Gastrocnemius medialis (tissue), 4 donors: Measurements from ENCODE around the gene EIF3J. TPM values are rescaled to one million over a fixed set of nuclear protein-coding genes. Genes with fewer than 3 reads are reported as not detected.

Experiments
- ATAC-seq, 2 donors: fragments of 150-250 bp; one replicate each; pipeline ENCODE4 v1.9.1; 2016
- DNase-seq, 2 donors: peaks; one replicate each; pipeline ENCODE4 v3.0.0-alpha.2; 2019
- H3K27ac ChIP-seq, 4 donors: fragments of 200-600 bp; sonication (generic); 1 replicate in 1 of 4; 2 replicates in 3 of 4; pipeline ENCODE4 v1.5.1; 2016 to 2018; ENCODE audit warnings: mild to moderate bottlenecking in 2 of 4, moderate library complexity in 1 of 4
- H3K27me3 ChIP-seq, 3 donors: fragments of 200-600 bp; sonication (generic) in 2 of 3; 1 replicate in 1 of 3; 2 replicates in 2 of 3; pipeline versions ENCODE4 v1.5.1 to v1.6.0; 2016 to 2019; ENCODE audit warnings: mild to moderate bottlenecking in 1 of 3, moderate library complexity in 1 of 3
- H3K36me3 ChIP-seq, 2 donors: fragments of 200-600 bp; sonication (generic) in 1 of 2; one replicate each; pipeline ENCODE4 v1.5.1; 2017 to 2018
- H3K4me1 ChIP-seq, 2 donors: fragments of 200-600 bp; sonication (generic) in 1 of 2; one replicate each; pipeline ENCODE4 v1.5.1; 2016 to 2017; ENCODE audit warnings: mild to moderate bottlenecking in 2 of 2
- H3K4me3 ChIP-seq, 4 donors: fragments of 200-600 bp; sonication (generic) in 3 of 4; 1 replicate in 1 of 4; 2 replicates in 3 of 4; pipeline ENCODE4 v1.5.1; 2016 to 2019; ENCODE audit warnings: mild to moderate bottlenecking in 2 of 4
- H3K9me3 ChIP-seq, 3 donors: fragments of 200-600 bp; sonication (generic) in 2 of 3; 1 replicate in 1 of 3; 2 replicates in 2 of 3; pipeline ENCODE4 v1.5.1; 2016 to 2019
- POLR2A ChIP-seq, 2 donors: fragments of 450-650 bp; IDR thresholded peaks; one replicate each; pipeline ENCODE4 v1.6.1; 2017; ENCODE audit warnings: antibody characterized with exemption in 2 of 2, mild to moderate bottlenecking in 2 of 2, moderate library complexity in 2 of 2
- in situ Hi-C, 4 donors: fragments of 200-750 bp; cut with MboI; loops; one replicate each; pipeline versions ENCODE4 v1.15.0 to v1.8.0; 2017; ENCODE audit warnings: low sequenced_read_pairs in 4 of 4
- intact Hi-C: fragments of 100-400 bp; cut with DNase I; formaldehyde crosslinking; loops from one replicate; pipeline ENCODE4 v1.15.1; 2023; ENCODE audit warnings: low total_unique reads
- total RNA-seq, 4 donors: library from RNA; depleted of rRNA; stranded (reverse); fragments of >200 nt; gene quantifications; one replicate each; pipeline versions ENCODE4 v1.1.0 to v1.2.3, GENCODE V29; 2016
- TF ChIP-seq, protein P1 (sequence below), 5 experiments: fragments of 450-650 bp in 3 of 5; fragments of 200-600 bp in 2 of 5; sonication (generic) in 2 of 5; IDR thresholded peaks in 4 of 5; conservative IDR thresholded peaks in 1 of 5; 1 replicate in 4 of 5; 2 replicates in 1 of 5; pipeline ENCODE4 v1.5.1; 2016 to 2019; ENCODE audit warnings: antibody characterized with exemption in 5 of 5, mild to moderate bottlenecking in 3 of 5, moderate library complexity in 3 of 5

Gene EIF3J
- total RNA-seq, 4 donors from 2014 or later = 79.2 to 122 (median 103) TPM

DNA sequence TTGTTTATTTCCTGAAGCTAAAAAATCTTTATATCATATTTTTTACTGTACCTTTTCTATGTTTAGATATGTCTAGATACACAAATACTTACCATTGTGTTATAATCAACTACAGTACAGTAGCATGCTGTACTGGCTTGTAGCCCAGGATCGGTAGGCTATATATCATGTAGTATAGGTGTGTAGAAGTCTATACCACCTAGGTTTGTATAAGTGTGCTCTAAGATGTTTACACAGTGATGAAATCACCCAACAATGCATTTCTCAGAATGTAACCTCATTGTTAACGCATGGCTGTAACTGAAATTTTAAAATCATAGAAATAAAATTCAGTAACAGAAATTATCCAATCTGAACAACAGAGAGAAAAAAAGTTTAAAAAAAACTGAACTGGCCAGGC is 43.2 kb downstream of the EIF3J start:
- Histone ChIP-seq H3K4me3 (no peak overlapping the region), H3K9me3 (no peaks in the 10 kb centered on the region), H3K27ac (no peak overlapping the region), H3K27me3 (no peaks in the 10 kb centered on the region), H3K4me1 (no peaks in the 10 kb centered on the region), H3K36me3 (peaks cover 0 to 48% of the 10 kb centered on the region in 2 donors)
- intact Hi-C loops = no loop called here
- DNase-seq (no peak), ATAC-seq (no peak)
- TF ChIP-seq, protein P1, sequence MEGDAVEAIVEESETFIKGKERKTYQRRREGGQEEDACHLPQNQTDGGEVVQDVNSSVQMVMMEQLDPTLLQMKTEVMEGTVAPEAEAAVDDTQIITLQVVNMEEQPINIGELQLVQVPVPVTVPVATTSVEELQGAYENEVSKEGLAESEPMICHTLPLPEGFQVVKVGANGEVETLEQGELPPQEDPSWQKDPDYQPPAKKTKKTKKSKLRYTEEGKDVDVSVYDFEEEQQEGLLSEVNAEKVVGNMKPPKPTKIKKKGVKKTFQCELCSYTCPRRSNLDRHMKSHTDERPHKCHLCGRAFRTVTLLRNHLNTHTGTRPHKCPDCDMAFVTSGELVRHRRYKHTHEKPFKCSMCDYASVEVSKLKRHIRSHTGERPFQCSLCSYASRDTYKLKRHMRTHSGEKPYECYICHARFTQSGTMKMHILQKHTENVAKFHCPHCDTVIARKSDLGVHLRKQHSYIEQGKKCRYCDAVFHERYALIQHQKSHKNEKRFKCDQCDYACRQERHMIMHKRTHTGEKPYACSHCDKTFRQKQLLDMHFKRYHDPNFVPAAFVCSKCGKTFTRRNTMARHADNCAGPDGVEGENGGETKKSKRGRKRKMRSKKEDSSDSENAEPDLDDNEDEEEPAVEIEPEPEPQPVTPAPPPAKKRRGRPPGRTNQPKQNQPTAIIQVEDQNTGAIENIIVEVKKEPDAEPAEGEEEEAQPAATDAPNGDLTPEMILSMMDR (IDR thresholded peaks at IDR 0.05 in 4 of 5, conservative IDR thresholded peaks at IDR 0.05 in 1 of 5) = no peak
- no peak for TF ChIP-seq POLR2A (IDR thresholded peaks at IDR 0.05)
- in situ Hi-C loops = loop anchor here in 3 of 4 donors (25.0 kb wide), 1 partner anchor 157 kb away; the partner anchor contains the start of gene TRIM69 (in 3 of the 3)

DNA sequence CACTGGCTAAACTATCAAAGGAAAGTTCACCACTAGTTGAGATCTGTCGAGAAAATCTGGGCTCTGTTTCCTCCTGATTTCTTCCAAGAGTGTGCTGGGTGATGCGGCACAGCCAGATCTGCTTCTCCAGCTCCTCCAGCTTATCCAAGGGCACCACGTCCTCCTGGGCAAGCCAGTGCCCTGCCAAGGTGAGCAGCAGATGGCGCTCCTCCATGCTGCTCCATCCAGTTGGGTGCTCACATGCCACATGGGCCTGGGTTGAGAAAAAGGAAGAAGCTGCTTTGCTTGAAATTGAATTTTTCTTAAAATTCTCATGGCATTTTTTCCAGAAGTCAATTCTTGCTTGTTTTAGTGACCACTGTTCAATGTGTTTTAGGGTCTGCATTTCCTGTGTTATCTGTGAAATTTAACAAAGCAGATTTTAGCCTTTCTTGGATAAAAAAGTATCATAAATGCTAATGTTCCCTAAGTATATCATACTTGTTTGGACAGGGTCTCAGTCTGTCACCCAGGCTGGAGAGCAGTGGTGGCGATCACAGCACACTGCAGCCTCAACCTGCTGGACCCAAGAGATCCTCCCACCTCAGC is 47.3 kb downstream of the EIF3J start:
- no peaks in the 10 kb centered on the region for H3K9me3 ChIP-seq
- no peaks in the 10 kb centered on the region for H3K27me3 ChIP-seq
- peak in 1 of 2 donors; percentile 28 for DNase-seq
- H3K4me3 ChIP-seq = no peak overlapping the region
- no peaks in the 10 kb centered on the region for H3K4me1 ChIP-seq
- TF ChIP-seq, protein P1 (IDR thresholded peaks at IDR 0.05 in 4 of 5, conservative IDR thresholded peaks at IDR 0.05 in 1 of 5) = peak in 2 of 5 experiments; percentile 16 to 33
- no peak for TF ChIP-seq POLR2A (IDR thresholded peaks at IDR 0.05)
- no peak overlapping the region for H3K27ac ChIP-seq
- peaks cover 0 to 84% of the 10 kb centered on the region in 2 donors for H3K36me3 ChIP-seq
- ATAC-seq = no peak
- in situ Hi-C loops (loop anchor here in 3 of 4 donors (25.0 kb wide), 1 partner anchor 153 kb away; the partner anchor contains the start of gene TRIM69 (in 3 of the 3)), intact Hi-C loops (no loop called here)

DNA sequence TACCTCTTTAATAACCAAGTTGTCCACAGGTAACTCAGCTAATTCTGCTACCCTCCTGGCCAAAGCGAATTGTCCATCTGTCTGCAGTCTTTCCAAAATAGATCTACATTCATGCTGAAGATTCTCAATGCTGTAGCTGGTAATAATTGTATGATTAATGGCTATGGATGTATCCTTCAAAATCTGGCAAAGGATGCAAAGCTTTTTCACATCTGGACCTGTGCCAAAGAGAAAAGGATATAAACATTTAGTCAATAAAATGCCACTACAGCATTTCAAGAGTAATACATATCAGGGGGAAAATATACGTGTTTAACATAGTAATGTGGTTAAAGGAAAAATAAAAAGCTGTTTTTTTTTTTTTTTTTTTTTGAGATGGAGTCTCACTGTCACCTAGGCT is 48.7 kb downstream of the EIF3J start:
- Histone ChIP-seq H3K27me3 (no peaks in the 10 kb centered on the region), H3K4me3 (no peak overlapping the region), H3K27ac (no peak overlapping the region), H3K36me3 (peaks cover 0 to 87% of the 10 kb centered on the region in 2 donors), H3K9me3 (no peaks in the 10 kb centered on the region), H3K4me1 (no peaks in the 10 kb centered on the region)
- intact Hi-C loops (loop anchor here (5.0 kb wide), 1 partner anchor 52 kb away; no protein-coding TSS in a partner anchor), in situ Hi-C loops (loop anchor here in 3 of 4 donors (25.0 kb wide), 1 partner anchor 152 kb away; the partner anchor contains the start of gene TRIM69 (in 3 of the 3))
- no peak for ATAC-seq
- no peak for DNase-seq
- TF ChIP-seq, protein P1 (IDR thresholded peaks at IDR 0.05 in 4 of 5, conservative IDR thresholded peaks at IDR 0.05 in 1 of 5) = no peak
- TF ChIP-seq POLR2A (IDR thresholded peaks at IDR 0.05) = no peak

DNA sequence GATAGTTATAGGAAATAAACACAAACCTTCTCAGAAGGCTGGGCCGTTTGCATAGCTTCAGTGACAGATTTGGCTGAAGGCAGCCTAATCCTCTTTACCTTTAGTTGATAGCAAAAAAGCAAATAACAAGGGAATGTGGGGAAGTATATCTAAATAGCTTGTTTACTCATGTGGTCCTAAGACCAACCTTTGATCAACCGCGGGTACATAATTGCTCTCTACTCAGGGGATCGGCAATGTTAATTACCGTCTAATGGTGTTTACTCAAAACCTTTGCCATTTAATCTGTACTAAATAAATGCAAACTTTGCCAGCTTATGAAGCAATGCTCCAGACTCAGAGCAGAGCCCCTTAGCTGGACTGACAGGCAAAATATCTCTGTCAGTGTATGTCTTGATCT is 51.6 kb downstream of the EIF3J start:
- Histone ChIP-seq H3K27me3 (no peaks in the 10 kb centered on the region), H3K4me1 (no peaks in the 10 kb centered on the region), H3K9me3 (no peaks in the 10 kb centered on the region), H3K4me3 (no peak overlapping the region), H3K36me3 (peaks cover 0 to 98% of the 10 kb centered on the region in 2 donors), H3K27ac (no peak overlapping the region)
- intact Hi-C loops (loop anchor here (5.0 kb wide), 1 partner anchor 49 kb away; no protein-coding TSS in a partner anchor), in situ Hi-C loops (loop anchor here in 3 of 4 donors (25.0 kb wide), 1 partner anchor 149 kb away; the partner anchor contains the start of gene TRIM69 (in 3 of the 3))
- ATAC-seq = no peak
- TF ChIP-seq POLR2A (IDR thresholded peaks at IDR 0.05) = no peak
- TF ChIP-seq, protein P1 (IDR thresholded peaks at IDR 0.05 in 4 of 5, conservative IDR thresholded peaks at IDR 0.05 in 1 of 5) = no peak
- no peak for DNase-seq
